Inflammatory macrophage (primary cell): Measurements from ENCODE around the gene SAFB.
"Not testable (repeated sequence)": the region's sequence is repeated elsewhere in the genome, so short reads cannot be mapped to it uniquely, and the experiment has no call there.

Experiments
- DNase-seq, 2 donors: peaks; one replicate each; pipeline ENCODE4 v3.0.0-alpha.2; 2020 to 2022

Gene SAFB

DNA sequence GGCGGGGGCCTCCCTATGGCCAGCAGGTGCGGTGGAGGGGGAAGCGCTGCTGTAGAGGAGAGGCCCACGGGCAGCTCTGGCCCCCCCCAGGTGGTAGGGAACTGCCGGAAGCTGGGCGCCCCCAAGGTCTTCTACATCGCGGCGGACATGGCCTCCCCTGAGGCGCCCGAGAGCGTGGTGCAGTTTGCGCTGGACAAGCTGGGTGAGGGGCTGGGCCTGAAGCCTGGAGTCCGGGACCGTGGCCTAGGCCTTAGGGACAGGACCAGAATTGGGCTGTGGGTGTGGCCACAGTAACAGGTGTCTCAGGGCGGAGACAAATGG lies 63.4 kb downstream of the SAFB start:
- no peak for DNase-seq

DNA sequence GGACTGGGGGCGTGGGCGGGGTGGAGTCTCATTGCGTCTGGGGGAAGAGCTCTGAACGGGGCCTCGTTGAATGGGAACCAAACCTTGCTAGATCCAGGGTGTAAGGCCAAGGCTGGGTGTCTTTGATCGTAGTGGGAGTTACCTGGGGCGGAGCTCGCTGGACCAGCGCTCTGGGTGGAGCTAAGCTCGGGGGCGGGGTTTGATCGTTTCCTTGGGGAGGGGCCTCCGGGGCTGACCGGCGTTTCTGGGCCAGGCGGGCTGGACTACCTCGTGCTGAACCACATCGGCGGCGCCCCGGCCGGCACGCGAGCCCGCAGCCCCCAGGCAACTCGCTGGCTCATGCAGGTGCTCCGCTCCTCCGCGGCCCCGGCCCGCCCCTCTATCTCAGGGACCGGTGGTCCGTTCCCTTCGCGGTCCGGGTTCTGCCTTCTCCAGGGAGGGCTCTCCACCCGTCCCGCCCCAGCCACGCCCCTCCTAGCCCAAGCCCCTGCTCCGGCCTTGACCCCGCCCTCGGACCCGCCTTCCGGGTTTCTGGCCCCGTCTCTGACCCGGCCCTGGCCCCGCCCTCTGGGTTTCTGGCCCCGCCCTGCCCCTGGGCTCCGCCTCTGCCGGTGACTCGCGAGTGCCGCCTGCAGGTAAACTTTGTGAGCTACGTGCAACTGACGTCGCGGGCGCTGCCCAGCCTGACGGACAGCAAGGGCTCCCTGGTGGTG lies 63.9 kb downstream of the SAFB start:
- peak; percentile 98 for DNase-seq

DNA sequence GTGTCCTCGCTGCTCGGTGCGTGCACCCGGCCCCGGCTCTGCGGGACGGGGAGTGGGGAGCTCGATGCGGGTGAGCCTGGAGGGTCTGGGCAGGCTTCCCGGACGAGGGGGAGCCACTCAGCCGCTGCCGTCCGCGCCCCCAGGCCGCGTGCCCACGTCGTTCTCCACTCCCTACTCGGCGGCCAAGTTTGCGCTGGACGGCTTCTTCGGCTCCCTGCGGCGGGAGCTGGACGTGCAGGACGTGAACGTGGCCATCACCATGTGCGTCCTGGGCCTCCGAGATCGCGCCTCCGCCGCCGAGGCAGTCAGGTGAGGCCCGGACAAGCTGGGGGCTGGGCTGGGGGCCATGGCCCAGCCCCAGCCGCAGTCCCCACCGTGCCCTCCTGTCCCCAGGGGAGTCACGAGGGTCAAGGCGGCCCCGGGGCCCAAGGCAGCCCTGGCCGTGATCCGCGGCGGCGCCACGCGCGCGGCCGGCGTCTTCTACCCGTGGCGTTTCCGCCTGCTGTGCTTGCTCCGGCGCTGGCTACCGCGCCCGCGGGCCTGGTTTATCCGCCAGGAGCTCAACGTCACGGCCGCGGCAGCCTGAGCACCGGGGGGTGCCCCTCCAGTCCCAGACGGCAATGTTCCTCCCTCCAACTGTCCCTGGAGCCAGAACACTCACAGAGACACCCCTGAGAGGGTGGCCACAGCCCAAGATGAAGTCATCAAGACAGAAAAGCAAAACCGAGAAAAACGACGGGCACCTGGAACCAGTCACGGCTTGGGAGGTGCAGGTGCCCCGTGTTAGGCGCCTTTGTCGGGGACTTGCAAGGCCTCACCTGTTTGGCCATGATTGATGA lies 64.7 kb downstream of the SAFB start:
- DNase-seq = no peak

DNA sequence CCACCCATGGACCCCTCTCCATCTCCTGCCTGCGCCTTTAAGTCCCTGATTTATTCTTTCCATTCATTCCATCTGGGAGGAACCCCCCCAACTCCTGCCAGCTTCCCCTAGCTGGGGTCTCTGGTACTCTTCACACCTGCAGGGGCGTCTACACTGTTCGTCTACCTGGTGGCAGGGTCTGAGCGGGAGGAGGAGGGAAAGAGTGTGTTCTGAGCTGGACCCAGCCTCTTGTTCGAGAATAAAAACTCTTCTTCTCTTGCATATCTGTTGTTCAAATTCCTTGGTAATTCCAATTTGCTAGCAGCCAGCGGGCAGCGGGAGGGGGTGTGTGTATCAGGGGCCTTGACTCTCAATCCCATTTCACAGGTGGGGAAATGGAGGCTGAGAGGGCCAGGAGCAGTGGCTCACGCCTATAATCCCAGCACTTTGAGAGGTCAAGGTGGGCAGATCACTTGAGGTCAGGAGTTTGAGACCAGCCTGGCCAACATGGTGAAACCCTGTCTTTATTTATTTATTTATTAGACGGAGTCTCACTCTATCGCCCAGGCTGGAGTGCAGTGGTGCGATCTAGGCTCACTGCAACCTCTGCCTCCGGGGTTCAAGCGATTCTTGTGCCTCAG lies 65.5 kb downstream of the SAFB start:
- DNase-seq = not testable (repeated sequence)

DNA sequence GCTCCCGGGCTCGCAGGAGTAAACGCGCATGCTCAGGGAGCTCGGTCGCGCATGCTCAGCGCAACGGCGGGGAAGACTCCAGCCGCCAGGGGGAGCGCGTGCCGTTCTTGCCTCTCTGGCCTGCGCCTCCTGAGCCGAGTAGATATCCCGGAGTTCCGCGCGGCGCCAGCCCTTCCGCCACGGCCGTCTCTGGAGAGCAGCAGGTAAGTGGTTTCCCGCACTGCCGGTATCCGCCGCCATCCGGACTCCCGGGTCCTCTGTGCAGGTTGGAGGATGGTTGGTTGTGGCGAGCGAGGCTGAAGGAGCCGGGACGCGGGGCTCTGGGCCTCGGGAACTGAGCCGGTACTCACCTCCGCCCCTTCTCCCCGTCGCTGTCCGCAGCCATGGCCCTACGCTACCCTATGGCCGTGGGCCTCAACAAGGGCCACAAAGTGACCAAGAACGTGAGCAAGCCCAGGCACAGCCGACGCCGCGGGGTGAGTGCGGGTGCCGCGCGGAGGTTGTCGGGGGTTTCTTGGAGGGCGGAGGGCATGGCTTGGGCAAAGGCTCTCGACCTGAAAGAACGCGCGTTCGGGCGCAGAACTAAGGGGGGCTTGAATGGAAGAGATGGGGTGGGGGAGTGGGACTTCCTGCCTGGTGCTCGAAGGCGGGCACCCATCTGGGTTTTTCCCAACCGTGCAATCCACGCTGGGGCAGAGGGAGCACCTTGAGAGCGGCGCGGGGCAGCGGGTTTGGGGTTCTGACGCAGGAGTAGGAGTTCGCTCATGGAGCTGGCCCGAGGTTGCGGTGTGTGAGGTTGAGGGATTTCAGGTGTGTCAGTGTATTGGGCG lies 67.5 kb downstream of the SAFB start, which contains the start of gene RPL36:
TSS of gene RPL36 (plus strand) at position 171 of the 830 bp plus-strand sequence. CDS start at position 384, 213 bp downstream.
- DNase-seq = peak; percentile 98 to 99

DNA sequence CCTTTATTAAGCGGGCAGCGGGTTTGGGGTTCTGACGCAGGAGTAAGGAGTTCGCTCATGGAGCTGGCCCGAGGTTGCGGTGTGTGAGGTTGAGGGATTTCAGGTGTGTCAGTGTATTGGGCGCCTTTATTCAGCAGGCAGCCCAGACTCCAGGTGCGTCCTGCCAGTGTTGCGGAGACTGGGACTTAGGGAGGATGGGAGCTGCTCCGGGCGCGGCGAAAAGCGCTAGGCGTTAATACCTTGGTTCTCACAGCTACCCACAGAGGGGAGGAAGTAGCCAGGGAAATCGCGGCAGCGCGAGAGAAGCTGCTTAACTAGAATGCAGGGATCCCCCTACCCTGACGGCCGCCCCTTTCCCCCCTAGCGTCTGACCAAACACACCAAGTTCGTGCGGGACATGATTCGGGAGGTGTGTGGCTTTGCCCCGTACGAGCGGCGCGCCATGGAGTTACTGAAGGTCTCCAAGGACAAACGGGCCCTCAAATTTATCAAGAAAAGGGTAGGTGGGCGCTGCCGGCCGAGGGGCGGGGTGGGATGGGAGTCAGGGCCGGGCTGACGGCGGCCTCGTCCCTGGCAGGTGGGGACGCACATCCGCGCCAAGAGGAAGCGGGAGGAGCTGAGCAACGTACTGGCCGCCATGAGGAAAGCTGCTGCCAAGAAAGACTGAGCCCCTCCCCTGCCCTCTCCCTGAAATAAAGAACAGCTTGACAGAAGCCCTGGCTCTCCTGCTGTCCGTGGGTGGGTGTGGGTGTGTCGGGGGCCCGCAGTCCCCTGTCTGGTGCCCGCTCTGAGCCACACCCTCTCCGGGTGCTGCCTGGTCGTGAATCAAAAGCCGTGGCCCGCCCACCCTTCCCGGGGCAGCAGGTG lies 68.3 kb downstream of the SAFB start:
- DNase-seq = peak in 1 of 2 donors; percentile 43

DNA sequence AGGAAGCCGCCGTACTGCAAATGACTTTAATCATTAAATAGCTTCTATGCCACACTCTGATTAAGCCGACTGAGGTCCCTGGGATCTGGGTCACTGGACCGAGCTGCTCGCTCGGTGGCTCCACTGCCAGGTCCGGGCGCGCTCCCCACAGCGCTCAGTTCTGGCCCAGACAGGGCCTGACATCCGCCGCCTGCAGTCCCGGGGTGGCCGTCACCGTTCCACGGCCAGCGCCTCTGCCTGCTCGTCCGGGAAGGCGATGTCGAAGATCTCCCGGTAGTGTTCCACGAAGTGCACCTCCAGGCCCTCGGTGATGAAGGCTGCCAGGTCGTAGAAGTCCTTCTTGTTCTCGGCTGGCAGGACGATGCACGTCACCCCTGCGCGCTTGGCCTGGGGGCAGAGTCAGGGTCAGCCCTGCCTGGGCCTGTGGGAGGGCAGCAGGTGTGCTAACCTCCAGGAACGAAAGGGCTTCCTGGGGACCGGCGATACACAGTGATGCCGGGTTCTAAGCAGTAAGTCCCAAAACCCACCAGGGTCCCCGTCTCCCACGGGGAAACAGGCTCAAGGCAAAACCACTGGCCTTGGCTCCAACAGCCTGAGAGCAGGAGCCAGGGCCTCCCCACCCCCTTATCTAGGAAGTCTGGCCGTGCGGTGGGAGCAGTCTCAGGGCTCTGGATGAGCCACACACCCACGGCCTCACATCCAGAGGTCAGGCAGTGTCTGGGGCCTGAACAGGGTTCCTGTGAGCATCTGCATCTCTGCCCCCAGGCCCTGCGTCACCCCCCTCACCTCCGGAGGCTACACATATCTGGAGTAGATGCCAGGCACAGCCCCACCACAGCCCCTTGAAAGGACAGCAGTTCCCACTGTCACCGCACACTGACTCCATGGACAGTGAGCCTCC lies 69.2 kb downstream of the SAFB start:
- DNase-seq = peak in 1 of 2 donors; percentile 15

DNA sequence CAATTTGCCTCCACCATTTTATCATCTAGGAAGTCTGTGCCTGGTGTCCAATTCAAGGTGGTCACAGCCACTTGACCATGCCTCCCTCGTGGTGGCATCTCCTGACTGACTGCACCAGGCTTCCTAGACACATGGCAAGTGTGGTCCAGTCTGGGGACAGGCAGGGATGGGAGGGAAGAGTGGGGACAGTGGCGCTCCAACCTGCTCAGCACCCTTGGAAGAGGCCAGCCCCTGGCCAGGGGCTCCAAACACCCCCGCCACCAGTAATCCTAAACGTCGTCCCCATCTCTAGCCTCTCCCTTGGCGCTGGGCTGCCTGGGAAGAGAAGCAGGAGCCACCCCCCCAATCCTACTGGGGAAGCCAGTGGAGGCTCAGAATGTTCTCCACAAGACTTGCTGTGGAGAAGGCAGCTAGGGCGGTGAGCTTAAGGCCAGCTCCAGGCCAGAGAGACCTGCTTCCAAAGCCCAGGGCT lies 69.9 kb downstream of the SAFB start:
- no peak for DNase-seq

DNA sequence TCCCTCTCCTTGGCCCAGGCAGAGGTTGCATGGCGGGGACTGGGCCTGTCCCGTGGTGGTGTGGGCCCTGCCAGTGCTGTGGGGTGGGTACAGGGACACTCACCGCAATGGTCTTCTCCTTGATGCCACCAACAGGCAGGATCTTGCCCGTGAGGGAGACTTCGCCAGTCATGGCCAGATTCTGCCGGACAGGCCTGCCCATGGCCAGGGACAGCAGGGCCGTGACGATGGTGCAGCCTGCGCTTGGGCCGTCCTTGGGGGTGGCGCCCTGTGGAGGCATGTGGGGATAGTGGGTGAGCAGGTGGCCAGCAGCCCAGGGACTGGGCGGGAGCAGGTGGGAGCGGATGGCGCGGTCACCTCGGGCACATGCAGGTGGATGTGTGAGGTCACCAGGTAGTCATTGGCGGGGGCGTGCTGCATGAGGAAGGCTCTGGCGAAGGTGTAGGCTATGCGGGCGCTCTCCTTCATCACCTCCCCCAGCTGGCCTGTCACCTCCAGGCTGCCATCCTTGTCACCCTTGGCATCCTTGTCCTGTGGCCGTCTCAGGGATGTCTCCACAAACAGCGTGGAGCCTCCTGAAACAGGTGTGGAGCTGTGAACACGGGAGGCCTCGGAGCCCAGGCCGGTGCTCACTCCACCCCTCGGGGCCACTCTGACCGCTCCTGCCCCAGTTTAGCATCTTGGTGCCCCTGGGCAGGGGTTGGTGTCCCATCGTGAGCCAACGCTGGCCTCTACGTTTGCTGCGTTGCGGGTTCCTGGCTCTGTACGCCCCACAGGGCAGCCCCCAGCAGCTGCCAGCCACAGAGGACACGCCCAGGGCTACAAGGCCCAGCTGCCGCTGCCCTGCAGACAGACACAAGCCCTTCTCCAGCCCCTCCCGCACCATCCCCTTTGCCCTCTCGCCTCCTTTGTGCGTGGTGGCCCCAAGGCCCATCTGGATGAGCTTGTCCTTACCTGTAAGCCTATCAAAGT lies 70.6 kb downstream of the SAFB start:
- DNase-seq = no peak

DNA sequence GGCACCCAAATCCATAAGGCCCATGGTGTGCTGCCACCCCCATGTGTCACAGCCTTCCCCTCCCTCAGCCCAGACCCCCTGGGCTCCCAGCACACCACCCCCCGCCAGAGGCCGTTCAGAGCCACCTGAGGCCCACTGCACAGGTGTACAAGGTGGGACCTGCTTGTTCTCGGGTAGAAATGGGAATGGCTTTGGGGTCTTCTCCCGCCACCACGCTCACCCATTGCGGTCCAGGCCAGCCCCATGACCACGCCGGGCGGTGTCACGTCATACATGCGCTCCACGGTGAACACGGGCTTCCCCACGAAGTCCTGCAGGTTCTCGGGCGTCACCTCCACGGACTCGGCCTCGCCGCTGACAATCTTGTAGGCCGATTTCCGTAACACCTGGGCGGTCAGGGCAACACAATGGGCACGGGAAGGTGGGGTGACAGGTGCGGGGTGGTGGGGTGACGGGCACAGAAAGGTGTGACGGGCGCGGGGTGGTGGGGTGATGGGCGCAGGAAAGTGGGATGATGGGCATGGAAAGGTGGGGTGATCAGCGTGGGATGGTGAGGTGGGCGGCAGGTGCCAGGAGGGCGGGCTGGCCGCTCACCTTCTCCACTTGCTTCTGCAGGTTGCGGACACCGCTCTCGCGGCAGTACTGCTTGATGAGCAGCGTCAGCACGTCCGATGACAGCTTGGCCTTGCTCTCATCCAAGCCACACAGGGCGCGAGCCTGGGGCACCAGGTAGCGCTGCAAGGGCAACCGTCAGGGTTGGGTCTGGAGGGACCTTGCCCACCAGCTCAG lies 71.5 kb downstream of the SAFB start:
- DNase-seq = no peak

DNA sequence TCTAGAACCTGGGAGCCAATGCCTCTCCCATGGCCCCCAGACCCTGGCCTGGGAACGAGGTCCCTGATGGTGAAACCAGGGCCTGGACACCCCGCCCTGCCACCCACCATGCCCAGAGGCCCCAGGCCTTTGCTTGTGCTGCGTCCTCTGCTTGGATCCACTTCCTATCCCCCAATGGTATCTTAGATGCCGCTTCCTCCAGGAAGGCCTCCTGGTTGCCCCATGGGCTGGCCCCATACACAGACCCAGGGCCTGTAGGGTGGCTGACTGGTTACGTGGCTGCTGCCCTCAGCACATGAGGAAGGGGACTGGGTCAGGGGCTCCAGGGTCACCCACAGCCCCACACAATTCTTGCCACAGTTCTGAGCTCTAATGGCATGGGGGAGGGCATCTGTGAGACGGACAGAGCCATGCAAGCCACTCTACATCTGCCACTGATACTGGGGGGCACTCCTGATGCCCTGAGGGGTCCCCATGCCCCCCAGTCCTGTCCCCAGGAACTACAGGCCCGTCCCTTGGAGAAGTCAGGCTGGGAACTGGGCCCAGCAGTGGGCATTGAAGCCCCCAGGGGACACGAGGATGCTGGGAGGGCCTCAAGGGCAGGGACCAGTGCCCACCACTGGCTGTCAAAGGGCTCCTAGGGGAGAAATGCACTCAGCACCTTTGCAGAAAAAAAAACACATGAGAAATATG lies 72.2 kb downstream of the SAFB start:
- no peak for DNase-seq

DNA sequence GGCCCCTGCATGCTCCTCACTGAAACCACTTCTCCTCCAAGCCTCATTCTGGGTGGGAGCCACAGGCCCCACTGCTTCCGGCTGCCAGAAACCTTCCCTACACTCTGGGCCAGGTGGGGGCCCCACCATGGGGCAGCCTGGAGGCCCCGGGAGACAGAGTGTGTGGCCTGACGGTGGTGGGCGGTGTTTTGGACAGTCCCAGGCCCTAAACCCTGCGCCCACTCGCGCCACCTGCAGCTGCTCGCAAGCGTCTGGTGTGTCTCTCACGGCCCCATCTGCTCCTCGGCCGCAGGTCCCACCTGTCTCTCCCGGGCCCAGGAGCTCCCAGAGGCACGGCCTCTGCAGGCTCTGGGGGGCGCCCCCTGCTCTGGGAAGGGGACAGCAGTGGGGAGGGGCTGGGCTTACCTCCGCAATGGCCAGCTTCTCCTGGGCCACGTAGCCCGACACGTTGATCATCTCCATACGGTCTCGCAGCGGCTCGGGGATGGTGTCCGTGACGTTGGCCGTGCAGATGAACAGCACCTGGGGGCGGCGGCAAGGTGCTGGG lies 72.8 kb downstream of the SAFB start:
- no peak for DNase-seq

DNA sequence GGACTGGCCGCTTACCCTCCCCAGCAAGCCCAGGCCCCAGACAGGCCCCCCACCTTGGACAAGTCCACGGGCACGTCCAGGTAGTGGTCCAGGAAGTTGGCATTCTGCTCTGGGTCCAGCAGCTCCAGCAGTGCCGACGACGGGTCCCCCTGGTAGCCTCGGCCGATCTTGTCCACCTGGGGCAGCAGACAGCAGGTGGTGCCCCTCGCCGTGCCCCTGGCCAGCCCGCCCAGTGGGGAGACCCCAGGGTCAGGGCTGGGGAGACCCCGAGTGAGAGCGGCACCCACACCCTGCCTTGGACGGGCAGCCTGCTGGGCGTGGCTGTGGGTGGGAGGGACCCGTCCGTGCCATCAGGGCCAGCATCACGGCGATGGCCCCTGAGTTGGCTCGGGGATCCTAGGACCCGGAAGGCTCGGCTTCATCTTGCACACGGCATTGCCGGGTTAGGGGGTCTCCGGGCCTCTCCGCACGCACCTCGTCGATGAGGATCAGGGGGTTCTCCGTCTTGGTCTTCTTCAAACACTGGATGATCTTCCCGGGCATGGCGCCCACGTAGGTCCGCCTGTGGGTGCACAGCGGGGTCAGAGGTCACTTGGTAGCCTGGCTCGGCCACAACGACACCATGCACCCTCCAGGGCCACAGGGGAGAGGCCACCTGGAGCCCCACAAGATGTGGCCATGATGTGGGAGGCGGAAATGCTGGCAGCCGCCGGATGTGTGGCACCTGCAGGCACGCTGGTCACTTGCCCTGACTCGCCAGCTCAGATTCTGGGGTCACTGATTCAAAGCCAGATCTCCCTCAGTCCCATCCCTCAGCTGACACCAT lies 73.5 kb downstream of the SAFB start:
- no peak for DNase-seq

DNA sequence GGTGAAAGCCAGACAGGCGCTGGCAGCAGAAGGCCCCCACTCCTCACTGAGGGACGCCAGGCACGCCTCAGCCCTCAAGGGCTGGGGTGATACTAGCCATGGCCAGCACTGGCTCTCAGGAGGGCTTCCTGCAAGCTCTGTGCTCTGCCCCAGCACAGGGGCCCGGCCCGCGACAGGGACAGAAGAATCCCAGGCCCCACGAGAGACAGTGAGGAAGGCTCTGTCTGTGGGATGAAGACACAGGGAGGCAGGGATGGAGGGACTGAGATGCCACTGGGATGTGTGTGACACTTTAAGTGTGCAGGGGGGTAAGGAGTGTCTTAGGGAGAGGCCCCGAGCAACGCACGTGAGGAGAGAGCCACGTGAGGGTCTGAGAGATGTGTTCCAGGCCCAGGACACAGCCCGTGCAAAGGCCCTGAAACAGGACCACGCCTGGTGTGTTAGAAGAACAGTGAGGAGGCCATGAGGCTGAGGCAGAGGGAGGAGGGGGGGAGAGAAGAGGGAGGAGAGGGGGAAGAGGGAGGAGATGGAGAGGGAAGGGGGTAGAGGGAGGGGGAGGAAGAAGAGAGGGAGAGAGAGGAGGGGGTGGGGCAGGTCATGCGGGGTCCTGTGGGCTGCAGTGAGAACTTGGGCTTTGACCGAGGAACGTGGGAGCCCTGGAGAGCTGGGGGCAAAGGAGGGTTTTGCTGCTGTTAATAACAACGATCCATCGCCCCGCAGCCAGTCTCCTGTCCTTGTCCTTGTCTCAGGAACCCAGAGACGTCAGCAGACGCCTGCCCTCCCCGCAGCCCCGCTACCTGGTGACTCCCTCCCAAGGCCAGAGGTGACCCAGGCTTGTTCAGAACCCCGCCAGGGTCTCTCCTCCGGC lies 74.4 kb downstream of the SAFB start:
- DNase-seq = no peak

DNA sequence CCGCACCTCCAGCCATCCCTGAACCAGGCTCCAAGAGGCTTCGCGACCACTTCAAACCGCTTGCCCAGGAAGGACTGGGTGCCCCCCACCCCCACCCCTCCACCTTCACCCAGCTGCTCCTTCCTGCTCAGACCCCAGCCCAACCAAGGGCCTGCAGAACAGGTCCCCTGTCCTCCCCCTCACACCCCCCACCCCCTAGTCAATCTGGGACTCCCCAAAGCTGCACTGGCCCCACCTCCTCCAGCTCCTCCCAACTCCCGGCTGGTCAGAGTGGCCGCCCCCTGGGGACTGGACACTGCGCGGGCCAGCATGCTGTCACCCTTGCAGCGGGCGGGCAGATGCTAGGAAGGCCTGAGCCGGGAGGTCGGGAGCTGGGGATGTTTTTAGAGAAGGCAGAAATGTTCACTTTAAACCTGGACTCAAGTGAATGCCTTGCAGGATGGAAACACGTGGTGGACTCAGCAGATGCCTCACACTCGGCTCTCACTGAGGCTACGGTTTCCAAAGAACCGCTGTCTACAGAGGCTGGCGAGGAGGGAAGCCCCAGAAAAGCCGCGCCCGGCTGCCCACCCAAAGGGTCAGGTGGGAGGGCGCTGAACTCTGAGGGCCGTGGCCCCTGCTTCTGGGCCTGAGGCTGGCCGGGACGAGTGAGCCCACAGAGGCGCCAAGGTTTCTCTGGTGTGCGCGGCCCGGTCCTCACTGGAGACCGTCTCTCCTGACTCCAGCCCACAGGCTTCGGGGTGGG lies 75.2 kb downstream of the SAFB start:
- no peak for DNase-seq
